22Rv1 (cell line): ENCODE data around the gene LIPA.

Experiments used
- H3K27ac ChIP-seq: fragments of 450-650 bp; 2 replicates; pipeline ENCODE4 v1.5.1; 2017
- ZFX ChIP-seq: fragments of 450-650 bp; IDR thresholded peaks from 2 replicates; pipeline ENCODE4 v1.6.1; 2017; ENCODE audit warnings: antibody characterized with exemption, borderline replicate concordance
- TF ChIP-seq, protein P1 (sequence below): fragments of 450-650 bp; IDR thresholded peaks from 2 replicates; pipeline ENCODE4 v1.5.1; 2017; ENCODE audit warnings: mild to moderate bottlenecking

The LIPA gene

DNA sequence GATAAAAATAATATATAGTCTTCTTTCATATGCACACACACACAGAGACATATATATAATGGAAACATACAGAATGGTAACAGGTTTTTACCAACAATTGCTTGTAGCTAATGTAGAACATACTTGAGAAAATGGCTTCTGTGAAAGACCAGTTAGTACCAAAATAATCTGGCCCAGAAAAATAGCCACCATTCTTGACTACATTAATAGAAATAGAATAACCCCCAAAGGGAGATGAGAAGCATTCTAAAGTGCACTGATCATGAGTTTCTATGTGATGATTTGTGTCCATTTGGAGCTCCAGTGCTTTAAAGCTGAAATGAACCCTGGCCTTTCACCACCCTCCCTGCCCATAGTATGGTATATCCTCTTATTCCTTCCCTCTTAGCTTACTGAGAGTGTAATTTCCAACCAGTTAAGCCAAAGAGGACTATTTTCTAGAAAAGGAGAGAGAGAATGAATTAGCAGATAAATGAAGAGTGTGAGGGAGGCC, 27.4 kb upstream of the LIPA start:
- H3K27ac ChIP-seq: no peak overlapping the region

DNA sequence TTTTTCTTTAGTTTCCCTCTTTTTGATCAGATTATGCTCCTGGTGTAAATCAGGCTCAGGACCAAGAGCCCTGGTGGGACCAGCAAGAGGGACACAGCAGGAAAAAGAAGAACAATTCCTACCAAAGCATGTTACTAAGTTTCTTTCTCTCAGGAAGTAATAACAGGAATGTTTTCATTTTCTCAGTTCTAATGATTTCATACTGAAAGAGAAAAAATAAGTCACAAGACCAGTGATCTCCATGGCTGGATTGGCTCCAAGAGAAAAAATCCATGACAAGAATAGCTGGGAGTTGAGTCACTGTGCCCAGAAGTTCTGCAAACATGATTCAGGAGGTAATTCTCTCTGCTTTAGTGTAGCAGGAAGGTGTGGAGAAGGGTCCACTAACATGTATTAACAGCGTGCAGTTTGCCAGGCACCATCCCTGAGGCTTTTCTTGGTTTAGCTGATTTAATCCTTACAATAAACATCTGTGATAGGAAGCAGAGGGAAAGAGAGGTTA, 26.5 kb upstream of the LIPA start:
- no peak overlapping the region for H3K27ac ChIP-seq
- TF ChIP-seq ZFX: no peak
- TF ChIP-seq, protein P1, sequence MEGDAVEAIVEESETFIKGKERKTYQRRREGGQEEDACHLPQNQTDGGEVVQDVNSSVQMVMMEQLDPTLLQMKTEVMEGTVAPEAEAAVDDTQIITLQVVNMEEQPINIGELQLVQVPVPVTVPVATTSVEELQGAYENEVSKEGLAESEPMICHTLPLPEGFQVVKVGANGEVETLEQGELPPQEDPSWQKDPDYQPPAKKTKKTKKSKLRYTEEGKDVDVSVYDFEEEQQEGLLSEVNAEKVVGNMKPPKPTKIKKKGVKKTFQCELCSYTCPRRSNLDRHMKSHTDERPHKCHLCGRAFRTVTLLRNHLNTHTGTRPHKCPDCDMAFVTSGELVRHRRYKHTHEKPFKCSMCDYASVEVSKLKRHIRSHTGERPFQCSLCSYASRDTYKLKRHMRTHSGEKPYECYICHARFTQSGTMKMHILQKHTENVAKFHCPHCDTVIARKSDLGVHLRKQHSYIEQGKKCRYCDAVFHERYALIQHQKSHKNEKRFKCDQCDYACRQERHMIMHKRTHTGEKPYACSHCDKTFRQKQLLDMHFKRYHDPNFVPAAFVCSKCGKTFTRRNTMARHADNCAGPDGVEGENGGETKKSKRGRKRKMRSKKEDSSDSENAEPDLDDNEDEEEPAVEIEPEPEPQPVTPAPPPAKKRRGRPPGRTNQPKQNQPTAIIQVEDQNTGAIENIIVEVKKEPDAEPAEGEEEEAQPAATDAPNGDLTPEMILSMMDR: no peak

More for the DNA sequence above, 27.4 kb upstream of the LIPA start:
- TF ChIP-seq, protein P1: no peak
- no peak for TF ChIP-seq ZFX

DNA sequence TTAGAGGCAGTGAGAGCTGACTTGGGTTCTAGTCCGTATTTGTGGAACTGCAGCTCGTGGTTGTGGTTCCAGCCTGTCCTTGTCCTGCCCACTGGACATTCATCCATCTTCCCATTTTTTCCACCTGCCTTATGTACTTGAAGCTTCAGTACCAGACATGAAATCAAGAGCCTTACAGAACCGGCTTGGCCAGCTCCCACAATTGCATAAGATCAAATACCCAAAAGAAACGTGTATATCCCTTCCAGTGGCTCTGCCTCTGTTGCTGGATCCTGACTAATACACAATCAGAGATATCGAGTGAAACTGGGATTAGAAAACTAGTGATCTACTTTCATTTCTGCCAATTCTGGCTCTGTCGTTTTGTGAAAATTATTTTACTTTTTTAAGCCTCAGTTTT, 23.8 kb upstream of the LIPA start:
- no peak overlapping the region for H3K27ac ChIP-seq
- TF ChIP-seq, protein P1: no peak
- no peak for TF ChIP-seq ZFX

DNA sequence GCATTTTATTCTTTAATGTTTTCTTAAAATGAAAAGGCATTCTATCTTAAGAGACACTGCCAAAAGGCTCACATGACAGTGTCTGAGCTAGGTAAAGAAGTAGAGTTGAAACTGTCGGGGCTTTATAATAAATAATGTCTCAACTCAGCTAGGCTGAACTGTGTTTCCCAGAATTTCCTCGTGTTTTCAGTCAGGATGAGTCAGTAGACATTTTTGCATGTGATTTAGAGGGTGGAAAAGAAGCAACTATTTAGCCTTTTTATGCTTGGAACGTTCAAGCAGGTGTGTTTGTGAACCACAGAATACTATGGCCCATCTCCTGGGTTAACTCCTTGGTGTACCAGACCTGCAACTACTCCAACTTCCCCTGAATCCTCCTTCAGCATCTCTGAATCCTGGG, 23.4 kb upstream of the LIPA start:
- H3K27ac ChIP-seq: no peak overlapping the region
- no peak for TF ChIP-seq ZFX
- TF ChIP-seq, protein P1: no peak

DNA sequence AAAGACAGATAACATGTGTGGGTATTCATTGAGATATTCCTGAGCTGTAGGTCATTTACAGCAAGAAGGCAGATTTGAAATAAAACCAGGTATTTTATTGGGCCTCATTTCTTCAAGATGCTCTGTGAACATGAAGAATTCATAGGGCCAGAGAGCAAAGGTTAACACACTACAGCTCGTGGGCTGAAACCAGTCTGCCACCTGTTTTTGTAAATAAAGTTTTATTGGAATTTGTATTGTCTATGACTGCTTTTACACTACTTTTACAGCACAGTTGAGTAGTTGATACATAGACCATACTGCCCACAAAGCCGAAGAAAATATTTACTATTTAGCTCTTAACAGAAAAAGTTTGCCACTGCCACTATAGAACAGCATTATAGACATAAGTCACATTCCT, 22.1 kb upstream of the LIPA start:
- H3K27ac ChIP-seq: no peak overlapping the region
- TF ChIP-seq, protein P1: no peak
- no peak for TF ChIP-seq ZFX

DNA sequence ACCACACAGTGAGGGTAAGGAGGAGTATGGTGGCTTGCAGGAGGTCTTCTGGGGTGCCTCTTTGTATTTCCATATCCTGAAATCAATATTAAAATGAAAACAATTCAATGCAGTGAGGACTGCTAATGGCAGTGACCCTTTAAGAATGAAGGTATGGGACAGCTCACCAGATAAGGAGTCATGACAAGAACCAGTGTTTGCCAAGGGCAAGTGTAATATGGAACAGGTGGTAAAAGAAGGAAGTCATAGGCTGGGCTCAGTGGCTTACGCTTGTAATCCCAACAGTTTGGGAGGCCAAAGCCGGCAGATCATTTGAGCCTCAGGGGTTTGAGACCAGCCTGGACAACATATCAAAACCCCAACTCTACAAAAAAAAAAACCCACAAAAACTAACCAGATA, 20.0 kb upstream of the LIPA start:
- H3K27ac ChIP-seq: no peak overlapping the region
- TF ChIP-seq, protein P1: no peak
- TF ChIP-seq ZFX: no peak

DNA sequence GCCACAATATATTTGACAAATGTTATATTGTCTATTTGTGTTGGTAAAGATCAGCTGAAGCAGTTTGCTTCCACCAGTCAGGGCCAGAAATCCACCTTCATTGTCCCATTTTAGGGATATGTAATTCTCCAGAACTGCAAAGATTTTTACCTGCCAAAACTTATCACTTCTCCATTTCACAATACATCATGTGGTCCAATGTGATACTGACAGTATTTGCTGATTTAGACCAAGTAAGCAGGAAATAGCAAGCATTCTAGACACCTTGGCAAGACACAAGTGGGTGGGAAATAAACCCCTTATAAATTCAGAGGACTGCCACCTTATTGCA, 18.5 kb upstream of the LIPA start:
- TF ChIP-seq, protein P1: no peak
- no peak for TF ChIP-seq ZFX
- H3K27ac ChIP-seq: no peak overlapping the region
